ENCODE data around the gene GLT1D1. TPM values are rescaled to one million over a fixed set of nuclear protein-coding genes. Genes with fewer than 3 reads are reported as not detected.

The GLT1D1 gene
- total RNA-seq, 4 donors from 2014 or later = 0.57 to 2.9 (median 1.4) TPM

- 79% methylated on average over 1 of the region's 1 CpG for WGBS
- Histone ChIP-seq H3K36me3 (no peaks in the 10 kb centered on the region), H3K4me1 (no peaks in the 10 kb centered on the region), H3K4me3 (no peak overlapping the region), H3K9me3 (no peaks in the 10 kb centered on the region), H3K27ac (no peak overlapping the region), H3K27me3 (no peaks in the 10 kb centered on the region)
- no peak for DNase-seq (ENCODE audit: low spot score in 2 of 2)
- TF ChIP-seq POLR2A (IDR thresholded peaks at IDR 0.05) = no peak
- no peak for TF ChIP-seq POLR2AphosphoS5 (IDR thresholded peaks at IDR 0.05)
- no peak for TF ChIP-seq EP300 (IDR thresholded peaks at IDR 0.05)
Observed at GRCh38 chr12:128989287-128989686, 136.0 kb downstream of the GLT1D1 start.

- no peak overlapping the region for H3K4me3 ChIP-seq
- no peak overlapping the region for H3K27ac ChIP-seq
- no peak for TF ChIP-seq POLR2A (IDR thresholded peaks at IDR 0.05)
- no peak for TF ChIP-seq POLR2AphosphoS5 (IDR thresholded peaks at IDR 0.05)
- TF ChIP-seq CTCF (IDR thresholded peaks at IDR 0.05) = no peak
- TF ChIP-seq EP300 (IDR thresholded peaks at IDR 0.05) = no peak
- 74% methylated on average over 6 of the region's 6 CpGs for WGBS
- no peaks in the 10 kb centered on the region for H3K36me3 ChIP-seq
- H3K4me1 ChIP-seq = no peaks in the 10 kb centered on the region
- H3K27me3 ChIP-seq = no peaks in the 10 kb centered on the region
- no peak for DNase-seq (ENCODE audit: low spot score in 2 of 2)
- H3K9me3 ChIP-seq = no peaks in the 10 kb centered on the region
Observed at GRCh38 chr12:128991716-128992115, 138.4 kb downstream of the GLT1D1 start.

- H3K36me3 ChIP-seq = no peaks in the 10 kb centered on the region
- no peaks in the 10 kb centered on the region for H3K4me1 ChIP-seq
- 71% methylated on average over 8 of the region's 8 CpGs for WGBS
- H3K9me3 ChIP-seq = no peaks in the 10 kb centered on the region
- TF ChIP-seq CTCF (IDR thresholded peaks at IDR 0.05) (no peak), EP300 (IDR thresholded peaks at IDR 0.05) (no peak), POLR2AphosphoS5 (IDR thresholded peaks at IDR 0.05) (no peak), POLR2A (IDR thresholded peaks at IDR 0.05) (no peak)
- H3K27ac ChIP-seq = no peak overlapping the region
- DNase-seq (ENCODE audit: low spot score in 2 of 2) = no peak
- H3K27me3 ChIP-seq = no peaks in the 10 kb centered on the region
- no peak overlapping the region for H3K4me3 ChIP-seq
Observed at GRCh38 chr12:128992116-128992515, 138.8 kb downstream of the GLT1D1 start.

GRCh38 chr12:128992550-128992949 lies 139.3 kb downstream of the GLT1D1 start:
- TF ChIP-seq CTCF (IDR thresholded peaks at IDR 0.05) (no peak), POLR2A (IDR thresholded peaks at IDR 0.05) (no peak), POLR2AphosphoS5 (IDR thresholded peaks at IDR 0.05) (no peak)

GRCh38 chr12:128994856-128995255 lies 141.6 kb downstream of the GLT1D1 start:
- Histone ChIP-seq H3K9me3 (no peaks in the 10 kb centered on the region), H3K36me3 (no peaks in the 10 kb centered on the region), H3K27ac (no peak overlapping the region), H3K27me3 (no peaks in the 10 kb centered on the region), H3K4me1 (no peaks in the 10 kb centered on the region), H3K4me3 (no peak overlapping the region)
- TF ChIP-seq EP300 (IDR thresholded peaks at IDR 0.05) = no peak
- WGBS = 17% methylated on average over 2 of the region's 2 CpGs
- no peak for DNase-seq (ENCODE audit: low spot score in 2 of 2)

More at GRCh38 chr12:128992550-128992949, 139.3 kb downstream of the GLT1D1 start:
- no peak for DNase-seq (ENCODE audit: low spot score in 2 of 2)
- no peaks in the 10 kb centered on the region for H3K9me3 ChIP-seq
- no peaks in the 10 kb centered on the region for H3K36me3 ChIP-seq
- no peak overlapping the region for H3K27ac ChIP-seq
- no peaks in the 10 kb centered on the region for H3K4me1 ChIP-seq
- H3K27me3 ChIP-seq = no peaks in the 10 kb centered on the region
- no peak overlapping the region for H3K4me3 ChIP-seq
- 84% methylated on average over 9 of the region's 9 CpGs for WGBS

GRCh38 chr12:128995619-128996018 lies 142.3 kb downstream of the GLT1D1 start:
- H3K27me3 ChIP-seq = no peaks in the 10 kb centered on the region
- no peak overlapping the region for H3K27ac ChIP-seq
- H3K9me3 ChIP-seq = no peaks in the 10 kb centered on the region
- DNase-seq (ENCODE audit: low spot score in 2 of 2) = no peak
- no peaks in the 10 kb centered on the region for H3K4me1 ChIP-seq
- 78% methylated on average over 8 of the region's 8 CpGs for WGBS
- no peak overlapping the region for H3K4me3 ChIP-seq
- no peaks in the 10 kb centered on the region for H3K36me3 ChIP-seq
- no peak for TF ChIP-seq CTCF (IDR thresholded peaks at IDR 0.05)
- TF ChIP-seq POLR2A (IDR thresholded peaks at IDR 0.05) = no peak
- TF ChIP-seq EP300 (IDR thresholded peaks at IDR 0.05) = no peak
- no peak for TF ChIP-seq POLR2AphosphoS5 (IDR thresholded peaks at IDR 0.05)
